Nephron (organoid): ENCODE results near the gene C1QBP.

ENCODE experiments used
- H3K27ac Mint-ChIP-seq, 3 experiments: 2 replicates each; pipeline ENCODE4 v1.8.0; 2020; ENCODE audit warnings: mixed read lengths in 3 of 3, mild to moderate bottlenecking in 2 of 3, moderate library complexity in 1 of 3
- H3K27me3 Mint-ChIP-seq: 2 replicates; pipeline ENCODE4 v1.8.0; 2021; ENCODE audit warnings: low read depth, mild to moderate bottlenecking, moderate library complexity, mixed read lengths
- H3K36me3 Mint-ChIP-seq: 2 replicates; pipeline ENCODE4 v1.8.0; 2020; ENCODE audit warnings: low read depth, mixed read lengths
- H3K4me1 Mint-ChIP-seq: 2 replicates; pipeline ENCODE4 v1.8.0; 2020; ENCODE audit warnings: mixed read lengths
- H3K4me3 Mint-ChIP-seq, 3 experiments: 2 replicates each; pipeline ENCODE4 v1.8.0; 2020; ENCODE audit warnings: mild to moderate bottlenecking in 3 of 3, mixed read lengths in 3 of 3, moderate library complexity in 2 of 3
- H3K9me3 Mint-ChIP-seq: 2 replicates; pipeline ENCODE4 v1.8.0; 2020; ENCODE audit warnings: mixed read lengths
- CTCF ChIP-seq, 3 experiments: fragments of 200-600 bp; sonication (generic); IDR thresholded peaks; one replicate each; pipeline ENCODE4 v1.5.0; 2021; ENCODE audit warnings: antibody characterized with exemption in 3 of 3; ENCODE audit not compliant: unreplicated experiment in 3 of 3

The C1QBP gene

DNA sequence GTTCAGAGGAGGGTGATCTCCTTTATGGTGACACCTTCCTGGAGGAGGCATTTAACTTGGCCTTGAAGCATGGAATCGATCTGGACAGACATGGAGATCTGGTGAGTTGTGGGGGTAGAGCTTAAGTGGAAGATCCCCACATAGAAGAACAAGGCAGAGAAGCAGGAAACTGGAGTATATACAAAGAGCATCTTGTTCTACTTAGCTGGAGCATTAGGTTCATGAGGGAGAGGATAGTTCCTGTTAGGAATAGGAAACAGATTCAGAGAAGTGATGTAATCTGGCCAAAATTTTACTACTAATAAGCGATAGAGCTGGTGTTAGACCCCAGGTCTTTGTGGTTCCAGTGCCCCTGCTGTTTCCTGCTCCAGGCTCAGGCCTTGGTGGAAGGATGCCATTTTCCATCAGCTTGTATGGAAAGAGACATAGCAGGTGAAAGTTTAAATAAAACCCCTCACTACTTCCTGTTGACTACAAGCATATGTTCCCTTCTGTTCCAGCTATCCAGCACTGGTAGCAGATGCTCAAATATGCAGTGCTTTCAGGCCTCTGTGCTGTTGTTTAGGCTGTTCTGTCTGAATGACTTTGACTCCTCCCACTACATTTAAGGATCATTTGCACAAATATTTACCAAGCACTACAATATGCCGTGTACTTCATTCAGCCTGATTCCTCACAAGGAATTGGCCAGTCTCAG is 9.6 kb downstream of the C1QBP start:
- no peaks in the 10 kb centered on the region for H3K9me3 Mint-ChIP-seq
- no peaks in the 10 kb centered on the region for H3K4me1 Mint-ChIP-seq
- no peak for TF ChIP-seq CTCF (IDR thresholded peaks at IDR 0.05; ENCODE audit: unreplicated experiment in 3 of 3)
- no peak overlapping the region for H3K27ac Mint-ChIP-seq
- H3K36me3 Mint-ChIP-seq, result peaks cover 78% of the 10 kb centered on the region
- no peak overlapping the region for H3K4me3 Mint-ChIP-seq
- H3K27me3 Mint-ChIP-seq, result no peaks in the 10 kb centered on the region

GRCh38 chr17:5425826-5426225 is 13.1 kb downstream of the C1QBP start:
- H3K27ac Mint-ChIP-seq, result no peak overlapping the region
- TF ChIP-seq CTCF (IDR thresholded peaks at IDR 0.05; ENCODE audit: unreplicated experiment in 3 of 3), result no peak
- H3K9me3 Mint-ChIP-seq, result no peaks in the 10 kb centered on the region
- peaks cover 10% of the 10 kb centered on the region for H3K4me1 Mint-ChIP-seq
- no peak overlapping the region for H3K4me3 Mint-ChIP-seq
- H3K27me3 Mint-ChIP-seq, result no peaks in the 10 kb centered on the region
- peaks cover 71% of the 10 kb centered on the region for H3K36me3 Mint-ChIP-seq

DNA sequence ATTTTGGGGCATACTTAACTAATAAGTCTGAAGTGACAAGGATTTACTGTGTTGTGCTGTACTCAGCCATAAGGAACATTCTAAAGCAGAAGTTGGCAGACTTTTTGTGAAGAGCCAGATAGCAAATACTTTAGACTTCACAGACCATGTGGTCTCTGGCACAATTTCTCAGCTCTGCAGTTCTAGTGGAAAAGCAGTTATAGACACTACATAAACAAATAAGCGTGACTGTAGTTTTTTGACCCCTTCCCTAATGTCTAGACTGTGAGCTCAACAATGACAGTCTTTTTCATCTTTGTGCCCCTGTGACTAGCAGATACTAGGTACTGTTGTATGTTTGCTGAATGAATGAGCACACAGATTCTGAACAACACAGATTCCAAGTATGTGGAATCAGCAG is 14.0 kb downstream of the C1QBP start:
- no peaks in the 10 kb centered on the region for H3K9me3 Mint-ChIP-seq
- H3K27ac Mint-ChIP-seq, result no peak overlapping the region
- TF ChIP-seq CTCF (IDR thresholded peaks at IDR 0.05; ENCODE audit: unreplicated experiment in 3 of 3), result no peak
- H3K4me1 Mint-ChIP-seq, result peaks cover 16% of the 10 kb centered on the region
- no peak overlapping the region for H3K4me3 Mint-ChIP-seq
- no peaks in the 10 kb centered on the region for H3K27me3 Mint-ChIP-seq
- peaks cover 71% of the 10 kb centered on the region for H3K36me3 Mint-ChIP-seq

DNA sequence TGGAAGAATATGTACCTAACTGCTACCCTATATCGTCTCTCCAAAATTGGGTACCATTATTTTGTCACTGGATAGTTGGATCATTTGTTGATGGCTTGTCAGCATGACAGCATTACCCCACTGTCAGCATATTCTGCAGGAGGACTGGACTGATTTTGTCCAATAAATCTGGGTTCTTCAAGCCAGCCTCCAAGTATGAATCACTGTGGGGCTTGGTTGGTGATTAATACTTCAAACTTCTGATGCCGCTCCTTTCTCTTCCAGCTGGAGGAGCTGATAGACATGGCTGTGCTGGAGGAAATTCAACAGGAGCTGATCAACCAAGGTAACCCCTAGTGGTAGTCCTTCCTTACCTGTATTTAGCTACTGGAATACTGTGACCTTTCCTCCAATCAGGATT is 16.4 kb downstream of the C1QBP start:
- Mint-ChIP-seq H3K27me3 (no peaks in the 10 kb centered on the region), H3K27ac (no peak overlapping the region), H3K36me3 (peaks cover 50% of the 10 kb centered on the region), H3K4me3 (peak overlapping the region; percentile 24 to 96 (median 55)), H3K4me1 (peaks cover 26% of the 10 kb centered on the region), H3K9me3 (no peaks in the 10 kb centered on the region)
- TF ChIP-seq CTCF (IDR thresholded peaks at IDR 0.05; ENCODE audit: unreplicated experiment in 3 of 3), result no peak

DNA sequence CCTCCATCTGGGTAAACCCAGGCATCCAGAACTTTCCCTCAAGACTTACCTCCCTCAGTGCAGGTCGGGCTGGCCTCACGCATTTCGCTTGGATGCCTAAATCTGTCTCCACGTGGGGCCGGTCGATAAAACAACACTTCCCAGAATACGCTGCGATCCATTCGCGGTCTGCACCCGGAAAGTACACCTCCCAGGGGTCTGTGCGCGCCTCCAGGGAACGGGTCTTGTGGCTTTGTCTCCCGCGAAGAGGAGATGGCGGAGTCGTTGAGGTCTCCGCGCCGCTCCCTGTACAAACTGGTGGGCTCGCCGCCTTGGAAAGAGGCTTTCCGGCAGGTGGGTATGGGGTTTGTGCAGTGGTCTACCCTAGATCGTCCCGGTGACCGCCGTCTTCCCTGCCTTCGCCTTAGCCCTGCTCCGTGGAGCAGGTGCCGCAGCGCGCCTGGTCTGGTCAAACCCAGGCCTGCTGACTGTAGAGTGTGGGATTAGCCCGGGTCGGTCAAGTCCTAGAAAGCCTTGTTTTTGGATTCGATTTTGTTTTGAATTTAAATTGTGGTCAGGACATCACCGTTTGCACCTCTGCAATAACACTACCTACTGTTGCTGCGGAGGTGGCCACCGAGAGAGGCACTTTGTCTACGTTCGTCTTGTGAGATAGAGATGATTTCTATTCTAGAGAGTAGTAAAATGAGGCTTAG is 18.8 kb downstream of the C1QBP start, which contains the start of gene RPAIN:
Gene RPAIN, plus strand, starts transcription at position 224 of the 695 bp plus-strand sequence. Its CDS starts 29 bp downstream, at position 253.
- H3K4me3 Mint-ChIP-seq, result peak within 1 kb of the TSS; percentile 96 to 100 (median 99)
- H3K4me1 Mint-ChIP-seq, result peaks cover 26% of the 10 kb centered on the region
- H3K9me3 Mint-ChIP-seq, result no peaks in the 10 kb centered on the region
- no peaks in the 10 kb centered on the region for H3K27me3 Mint-ChIP-seq
- TF ChIP-seq CTCF (IDR thresholded peaks at IDR 0.05; ENCODE audit: unreplicated experiment in 3 of 3), result no peak
- H3K36me3 Mint-ChIP-seq, result peaks cover 42% of the 10 kb centered on the region
- peak within 1 kb of the TSS; percentile 82 to 99 (median 96) for H3K27ac Mint-ChIP-seq
